HS-5 (cell line): Measurements from ENCODE around the gene MOB4.

Experiments
- DNase-seq: peaks from one replicate; pipeline ENCODE4 v3.0.0-alpha.2; 2012; ENCODE audit warnings: low read depth

Gene MOB4

GRCh38 chr2:197591339-197592072 is 75.6 kb downstream of the MOB4 start:
- DNase-seq = no peak

DNA sequence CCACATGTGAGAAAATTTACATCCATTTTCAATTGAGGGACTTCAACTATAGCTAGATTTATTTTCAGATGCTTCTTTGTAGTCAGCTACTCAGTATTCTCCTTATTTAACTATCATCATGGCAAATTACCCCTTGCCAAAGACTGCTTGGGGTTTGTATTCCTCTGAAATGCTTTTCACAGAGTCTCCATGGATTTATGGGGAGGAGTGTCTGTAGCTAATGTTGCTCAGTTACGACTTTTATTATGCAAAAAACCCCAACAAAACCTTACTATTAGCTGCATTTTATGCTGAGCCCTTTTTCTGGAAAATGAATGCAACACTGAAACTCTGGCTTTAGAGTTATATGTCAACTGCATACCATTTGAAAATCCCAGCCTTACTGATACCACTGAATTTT is 80.9 kb downstream of the MOB4 start:
- DNase-seq = no peak

- no peak for DNase-seq
These were observed 81.3 kb downstream of the MOB4 start for GRCh38 chr2:197597166-197597565.

- DNase-seq = no peak
These were observed 82.6 kb downstream of the MOB4 start for GRCh38 chr2:197598450-197598849.

DNA sequence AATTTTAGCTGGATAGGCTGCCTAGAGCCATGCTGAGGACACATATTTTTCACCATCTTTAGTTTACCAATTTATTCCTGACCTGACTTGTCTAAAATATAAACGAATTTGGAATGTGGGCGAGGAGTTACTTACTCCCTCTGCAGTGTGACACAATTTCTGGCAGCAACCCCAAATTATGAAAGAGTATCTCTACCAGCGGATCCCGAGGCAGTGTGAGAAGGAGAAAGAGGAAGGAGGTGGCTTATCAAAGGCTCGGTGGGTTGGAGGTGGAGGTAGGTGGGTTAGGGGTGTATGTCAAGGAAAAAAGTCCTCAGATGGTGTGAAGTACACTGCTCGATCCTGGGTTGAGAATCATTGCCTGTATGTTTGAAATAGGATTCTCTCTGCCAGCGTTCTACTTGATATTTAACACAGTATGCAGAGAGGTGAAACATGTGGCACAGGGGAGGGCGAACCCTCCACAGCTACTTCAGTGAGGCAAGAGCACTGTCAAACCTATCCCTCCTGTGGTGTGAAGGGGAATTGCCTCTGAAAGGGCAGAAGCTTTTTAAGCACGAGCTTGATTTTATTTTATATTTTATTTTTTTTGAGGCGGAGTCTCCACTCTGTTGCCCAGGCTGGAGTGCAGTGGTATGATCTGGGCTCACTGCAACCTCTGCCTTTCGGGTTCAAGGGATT is 83.6 kb downstream of the MOB4 start:
- DNase-seq = no peak

DNA sequence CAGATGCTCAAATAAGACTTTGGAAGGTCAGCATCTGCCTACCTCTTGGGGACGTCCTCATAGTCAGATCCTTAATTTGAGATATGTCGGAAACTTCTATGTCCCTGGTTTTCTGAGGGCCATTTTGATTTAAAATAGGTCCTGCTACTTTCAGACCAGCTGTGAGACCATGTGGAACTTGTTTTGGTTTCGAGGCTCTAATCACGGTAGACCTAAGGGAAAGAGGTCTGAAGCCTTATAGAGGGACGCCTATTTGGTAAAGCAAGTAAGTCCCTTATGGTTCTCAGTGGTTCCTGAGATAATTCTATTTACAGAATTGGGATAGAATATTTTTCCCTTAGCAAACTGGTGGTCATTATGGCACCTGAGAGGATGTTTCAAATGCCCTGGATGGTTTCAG is 84.4 kb downstream of the MOB4 start:
- DNase-seq = no peak

DNA sequence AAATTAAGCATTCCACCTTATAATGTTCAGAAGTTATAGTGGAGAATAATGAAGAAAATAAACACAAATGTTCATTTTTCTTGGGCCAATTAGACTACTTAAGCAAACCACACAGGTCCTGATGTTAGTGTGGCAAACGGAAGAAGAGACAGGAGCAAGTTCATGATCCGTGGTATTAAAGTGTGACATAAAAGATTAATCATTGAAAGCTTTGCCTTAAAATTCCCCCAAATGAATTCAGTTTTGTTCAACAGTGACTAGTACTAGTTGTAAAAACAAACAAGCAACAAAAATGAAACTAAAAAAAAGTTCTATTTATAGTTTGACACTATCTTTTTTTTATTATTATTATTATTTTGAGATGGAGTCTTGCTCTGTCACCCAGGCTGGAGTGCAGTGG is 85.9 kb downstream of the MOB4 start:
- DNase-seq = no peak
